K562 (cell line): Measurements from ENCODE around the gene TMEM242. TPM values are rescaled to one million over a fixed set of nuclear protein-coding genes. Genes with fewer than 3 reads are reported as not detected.

ENCODE experiments used
- ATAC-seq: fragments of 200-7000 bp; cut with Tn5 transposase; 3 replicates; pipeline ENCODE4 v1.9.1; 2020; ENCODE audit warnings: moderate library complexity
- BruUV-seq: library from RNA; stranded (reverse); fragments of 400-500 nt; replicated peaks from 2 replicates; lab custom pipeline; 2021; lab: Mats Ljungman, UMichigan
- CTCF ChIA-PET: fragments of 300-600 bp; formaldehyde crosslinking; extraction: SDS; loops from one replicate; lab custom pipeline; 2021; ENCODE audit warnings: low intra/inter-chr PET ratio; lab: Yijun Ruan, JAX
- POLR2A ChIA-PET: fragments of 300-600, 350-650 bp; sonication (Branson Sonifier 250); formaldehyde crosslinking; extraction: SDS; loops from one replicate; lab custom pipeline; 2021; ENCODE audit warnings: antibody characterized with exemption, inconsistent platforms; lab: Yijun Ruan, JAX
- DNase-seq, 4 experiments: peaks; one replicate each; pipeline versions ENCODE4 v3.0.0 to v3.0.0-alpha.2; 2011 to 2018; ENCODE audit warnings: low spot score in 3 of 4, mixed read lengths in 3 of 4; ENCODE audit errors: extremely low read depth in 1 of 4
- FAIRE-seq: peaks from 2 replicates; lab custom pipeline; 2011; peaks lifted over from hg19 to GRCh38; lab: Jason Lieb, UNC
- H2AFZ ChIP-seq: 2 replicates; pipeline ENCODE4 v1.6.0; 2011; ENCODE audit warnings: low read depth, low read length, control low read depth, inconsistent platforms
- H3K27ac ChIP-seq: fragments of 200-600 bp; 3 replicates; pipeline ENCODE4 v1.8.0; 2011; ENCODE audit warnings: low read depth, mild to moderate bottlenecking, control low read depth, inconsistent platforms, low read length, moderate library complexity, mixed read lengths; ENCODE audit errors: extremely low read depth
- H3K27me3 ChIP-seq, 2 experiments: fragments of 300-600 bp in 1 of 2; 2 replicates in 1 of 2; 3 replicates in 1 of 2; pipeline versions ENCODE4 v1.6.0 to v1.8.0; 2011; ENCODE audit warnings: inconsistent platforms in 2 of 2, low read length in 2 of 2, mild to moderate bottlenecking in 1 of 2, mixed read lengths in 1 of 2, moderate library complexity in 1 of 2; ENCODE audit not compliant: control insufficient read depth in 2 of 2, insufficient read depth in 2 of 2
- H3K36me3 ChIP-seq: fragments of 300-600 bp; 3 replicates; pipeline ENCODE4 v1.8.0; 2011; ENCODE audit warnings: mild to moderate bottlenecking, low read length, inconsistent platforms; ENCODE audit not compliant: control insufficient read depth, insufficient read depth
- H3K4me1 ChIP-seq, 2 experiments: fragments of 200-600 bp in 1 of 2; replicated peaks in 1 of 2; 2 replicates in 1 of 2; 3 replicates in 1 of 2; pipeline versions ENCODE4 v1.5.1 to v1.8.0; 2011; ENCODE audit warnings: inconsistent platforms in 2 of 2, low read length in 2 of 2, mild to moderate bottlenecking in 1 of 2, mixed read lengths in 1 of 2, moderate library complexity in 1 of 2; ENCODE audit not compliant: control insufficient read depth in 2 of 2, insufficient read depth in 2 of 2
- H3K4me2 ChIP-seq: 2 replicates; pipeline ENCODE4 v1.6.1; 2011; ENCODE audit warnings: low read length, control low read depth, inconsistent platforms, mixed read lengths; ENCODE audit not compliant: insufficient read depth
- H3K4me3 ChIP-seq: fragments of 200-600 bp; sonication (generic), shearing (Covaris generic); 2 replicates; pipeline ENCODE4 v1.5.1; 2016; ENCODE audit warnings: control low read depth, inconsistent platforms
- H3K79me2 ChIP-seq: fragments of 200-600 bp; 3 replicates; pipeline ENCODE4 v1.8.0; 2011; ENCODE audit warnings: low read length, inconsistent platforms; ENCODE audit not compliant: control insufficient read depth, insufficient read depth
- H3K9ac ChIP-seq, 2 experiments: 2 replicates each; pipeline versions ENCODE4 v1.6.0 to v1.6.1; 2011; ENCODE audit warnings: low read depth in 2 of 2, low read length in 2 of 2, control low read depth in 1 of 2, inconsistent platforms in 1 of 2, mild to moderate bottlenecking in 1 of 2, mixed read lengths in 1 of 2; ENCODE audit not compliant: insufficient read depth in 1 of 2
- H3K9me1 ChIP-seq: one replicate; pipeline ENCODE4 v1.6.0; 2011; ENCODE audit warnings: inconsistent platforms, mild to moderate bottlenecking, low read length, moderate library complexity; ENCODE audit not compliant: control insufficient read depth, insufficient read depth
- H3K9me3 ChIP-seq: replicated peaks from 2 replicates; pipeline ENCODE4 v1.5.1; 2011; ENCODE audit warnings: low read depth, low read length, inconsistent platforms; ENCODE audit not compliant: control insufficient read depth, insufficient read depth
- H4K20me1 ChIP-seq: replicated peaks from 2 replicates; pipeline ENCODE4 v1.6.1; 2011; ENCODE audit warnings: low read length, inconsistent platforms, mixed read lengths; ENCODE audit not compliant: control insufficient read depth, insufficient read depth
- BRCA1 ChIP-seq, 2 experiments: fragments of 450-650 bp in 1 of 2; sonication (generic) in 1 of 2; formaldehyde crosslinking in 1 of 2; IDR thresholded peaks; 2 replicates each; pipeline versions ENCODE4 v1.5.0 to v1.6.1; 2017 to 2020; ENCODE audit warnings: mild to moderate bottlenecking in 1 of 2, missing genetic modification reagents in 1 of 2
- ETV5 ChIP-seq: sonication (generic); formaldehyde crosslinking; IDR thresholded peaks from 2 replicates; pipeline ENCODE4 v1.4.0; 2020; ENCODE audit warnings: low read depth, mild to moderate bottlenecking, missing genetic modification reagents
- SMARCC2 ChIP-seq: fragments of 450-650 bp; IDR thresholded peaks from 2 replicates; pipeline ENCODE4 v1.6.1; 2017; ENCODE audit warnings: antibody characterized with exemption, moderate library complexity, mild to moderate bottlenecking, low read depth
- TRIM25 ChIP-seq: fragments of 450-650 bp; IDR thresholded peaks from 2 replicates; pipeline ENCODE4 v1.7.0; 2016; ENCODE audit warnings: borderline replicate concordance
- ZNF644 ChIP-seq: fragments of 200-800 bp; sonication (Bioruptor generic); IDR thresholded peaks from 2 replicates; pipeline ENCODE4 v1.6.1; 2016; ENCODE audit warnings: low read depth, missing genetic modification characterization, missing compliant biosample characterization
- WGBS: fragments of 100-300 bp; shearing (Covaris generic); methylation state at CpG from one replicate; pipeline ENCODE4 v1.1.6; 2016; ENCODE audit warnings: low coverage, mixed read lengths; ENCODE audit not compliant: insufficient coverage; ENCODE audit errors: missing lambda C conversion rate; 5-methylcytosine and 5-hydroxymethylcytosine counted together
- in situ Hi-C: fragments of 300-500 bp; cut with MboI; formaldehyde crosslinking; loops from 4 replicates; pipeline ENCODE4 v1.15.0; 2018; ENCODE audit warnings: inconsistent platforms, mixed read lengths
- intact Hi-C: fragments of 100-400 bp; cut with micrococcal nuclease; formaldehyde crosslinking; loops from 2 replicates; pipeline ENCODE4 v1.14.2; 2022
- polyA plus RNA-seq, 8 experiments: library from polyadenylated mRNA; depleted of rRNA in 4 of 8; stranded (reverse) in 5 of 8; unstranded in 3 of 8; fragments of >200 nt; fragmentation: Nextera tagmentation in 2 of 8; fragmentation: Illumina TruSeq in 1 of 8; extraction: Ambion mirVana in 2 of 8; extraction: Trizol in 1 of 8; gene quantifications; 2 replicates each; pipeline versions ENCODE4 v1.2.1 to v1.2.3, GENCODE V29; 2011 to 2014; ENCODE audit warnings: inconsistent platforms in 1 of 8, missing spikeins in 1 of 8
- total RNA-seq, 7 experiments: library from RNA; depleted of rRNA in 6 of 7; stranded (reverse); fragments of >200 nt in 6 of 7; fragmentation: Illumina TruSeq in 2 of 7; extraction: Trizol in 2 of 7; gene quantifications; 2 replicates each; pipeline versions ENCODE4 v1.2.1 to v1.2.3, GENCODE V29; 2011 to 2021; ENCODE audit warnings: low replicate concordance in 1 of 7

The TMEM242 gene
- total and polyA plus RNA-seq, 9 of the 15 experiments (the other 6 are each of a cell fraction or from before 2014, with no cell fraction given) = 9.5 to 35.3 (median 16.5) TPM

- 12% methylated on average over 6 of the region's 7 CpGs for WGBS
- BruUV-seq = no TSS peak
- no peak for DNase-seq
- H3K4me3 ChIP-seq = no peak overlapping the region
- POLR2A ChIA-PET = interaction anchor here (0.6 to 0.7 kb wide), 2 partner anchors 13 to 717 kb away, joined by 3 read pairs; no protein-coding TSS in a partner anchor
- intact Hi-C loops = no loop called here
- no peak overlapping the region for H3K4me2 ChIP-seq
- H3K9me3 ChIP-seq = no peaks in the 10 kb centered on the region
- no peaks in the 10 kb centered on the region for H3K79me2 ChIP-seq
- no peak overlapping the region for H2AFZ ChIP-seq
- peaks cover 47 to 68% of the 10 kb centered on the region in 2 experiments for H3K27me3 ChIP-seq
- H3K36me3 ChIP-seq = no peaks in the 10 kb centered on the region
- no peaks in the 10 kb centered on the region for H3K9me1 ChIP-seq
- TF ChIP-seq BRCA1 (IDR thresholded peaks at IDR 0.05) (no peak), BRCA1 (CRISPR knock-in tag; IDR thresholded peaks at IDR 0.05) (no peak), TRIM25 (no peak), ETV5 (CRISPR knock-in tag) (no peak), ZNF644 (tag) (no peak), SMARCC2 (no peak)
- no peak for FAIRE-seq
- H4K20me1 ChIP-seq = no peaks in the 10 kb centered on the region
- no peak for ATAC-seq
- in situ Hi-C loops = no loop called here
- H3K4me1 ChIP-seq = peaks cover 0 to 1% of the 10 kb centered on the region in 2 experiments; a peak in 2 of 5 replicates
- CTCF ChIA-PET = no interaction called here
- no peak overlapping the region for H3K27ac ChIP-seq
- peak overlapping the region in 1 of 2 experiments; percentile 55; a peak in 1 of 4 replicates for H3K9ac ChIP-seq
Observed at GRCh38 chr6:157253699-157254098, 69.6 kb downstream of the TMEM242 start.
